Measurements from ENCODE around the gene LSM4. TPM values are rescaled to one million over a fixed set of nuclear protein-coding genes. Genes with fewer than 3 reads are reported as not detected.

Gene LSM4
- total and polyA plus RNA-seq, 10 of the 15 experiments (the other 5 are each of a cell fraction or from before 2014, with no cell fraction given) = 12.6 to 652 (median 217) TPM

DNA sequence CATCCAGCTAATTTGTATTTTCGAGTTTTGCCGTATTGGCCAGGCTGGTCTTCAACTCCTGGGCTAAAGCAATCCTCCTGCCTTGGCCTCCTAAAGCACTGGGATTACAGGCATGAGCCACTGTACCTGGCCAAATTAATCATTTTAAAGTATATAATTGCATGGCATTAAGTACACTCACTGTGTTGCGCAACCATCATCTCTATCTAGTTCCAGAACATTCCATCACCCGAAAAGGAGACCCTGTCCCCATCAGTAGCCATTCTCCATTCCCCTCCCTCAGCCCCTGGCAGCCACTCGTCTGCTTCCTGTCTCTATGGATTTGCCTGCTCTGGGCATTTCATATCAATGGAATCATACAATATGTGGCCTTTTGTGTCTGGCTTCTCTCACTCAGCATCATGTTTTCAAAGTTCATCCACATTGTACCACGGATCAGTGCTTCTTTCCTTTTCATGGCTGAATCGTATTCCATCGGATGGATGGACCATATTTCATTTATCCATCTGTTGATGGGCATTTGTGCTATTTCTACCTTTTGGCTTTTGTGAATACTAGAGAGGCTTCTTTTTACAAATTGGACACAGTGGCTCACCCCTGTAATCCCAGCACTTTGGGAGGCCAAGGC is 30.6 kb upstream of the LSM4 start (continued):
- TF ChIP-seq, protein P1, sequence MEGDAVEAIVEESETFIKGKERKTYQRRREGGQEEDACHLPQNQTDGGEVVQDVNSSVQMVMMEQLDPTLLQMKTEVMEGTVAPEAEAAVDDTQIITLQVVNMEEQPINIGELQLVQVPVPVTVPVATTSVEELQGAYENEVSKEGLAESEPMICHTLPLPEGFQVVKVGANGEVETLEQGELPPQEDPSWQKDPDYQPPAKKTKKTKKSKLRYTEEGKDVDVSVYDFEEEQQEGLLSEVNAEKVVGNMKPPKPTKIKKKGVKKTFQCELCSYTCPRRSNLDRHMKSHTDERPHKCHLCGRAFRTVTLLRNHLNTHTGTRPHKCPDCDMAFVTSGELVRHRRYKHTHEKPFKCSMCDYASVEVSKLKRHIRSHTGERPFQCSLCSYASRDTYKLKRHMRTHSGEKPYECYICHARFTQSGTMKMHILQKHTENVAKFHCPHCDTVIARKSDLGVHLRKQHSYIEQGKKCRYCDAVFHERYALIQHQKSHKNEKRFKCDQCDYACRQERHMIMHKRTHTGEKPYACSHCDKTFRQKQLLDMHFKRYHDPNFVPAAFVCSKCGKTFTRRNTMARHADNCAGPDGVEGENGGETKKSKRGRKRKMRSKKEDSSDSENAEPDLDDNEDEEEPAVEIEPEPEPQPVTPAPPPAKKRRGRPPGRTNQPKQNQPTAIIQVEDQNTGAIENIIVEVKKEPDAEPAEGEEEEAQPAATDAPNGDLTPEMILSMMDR (IDR thresholded peaks at IDR 0.05 in 2 of 3, conservative IDR thresholded peaks at IDR 0.05 in 1 of 3; ENCODE audit: control insufficient read depth in 2 of 3, extremely low read depth in 1 of 3, insufficient read depth in 1 of 3, low read depth in 3 of 3, low read length in 3 of 3) = no peak

DNA sequence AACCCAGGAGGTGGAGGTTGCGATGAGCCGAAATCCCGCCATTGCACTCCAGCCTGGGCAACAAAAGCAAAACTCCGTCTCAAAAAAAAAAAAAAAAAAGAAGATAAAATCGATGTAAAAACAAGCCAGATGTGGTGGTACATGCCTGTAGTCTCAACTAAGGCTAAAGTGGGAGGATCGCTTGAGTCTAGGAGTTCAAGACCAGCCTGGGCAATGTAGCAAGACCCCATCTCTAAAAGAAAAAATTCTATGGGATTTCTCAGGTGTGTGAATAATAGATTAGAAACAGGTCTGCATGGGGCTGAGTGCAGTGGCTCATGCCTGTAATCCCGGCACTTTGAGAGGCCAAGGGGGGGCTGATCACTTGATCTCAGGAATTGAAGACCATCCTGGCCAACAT is 28.7 kb upstream of the LSM4 start:
- Histone ChIP-seq H3K4me3 (no peak overlapping the region), H3K4me2 (ENCODE audit: control insufficient read depth, insufficient read depth) (no peak overlapping the region), H4K20me1 (ENCODE audit: control insufficient read depth, insufficient read depth) (no peaks in the 10 kb centered on the region), H3K27me3 (replicated peaks in 1 of 2; ENCODE audit: control insufficient read depth in 2 of 2, insufficient read depth in 2 of 2, low read length in 1 of 2) (no peaks in the 10 kb centered on the region), H3K79me2 (ENCODE audit: control insufficient read depth, insufficient read depth, low read length) (no peaks in the 10 kb centered on the region), H3K27ac (ENCODE audit: control insufficient read depth, insufficient read depth) (no peak overlapping the region), H3K9me3 (replicated peaks; ENCODE audit: control insufficient read depth, insufficient read depth, low read length) (no peaks in the 10 kb centered on the region; the same call in 2 of the 3 replicates), H3K4me1 (ENCODE audit: control insufficient read depth, insufficient read depth, low read length) (no peaks in the 10 kb centered on the region), H3K36me3 (ENCODE audit: control insufficient read depth in 2 of 2, insufficient read depth in 2 of 2, low read length in 1 of 2) (peaks cover 1 to 14% of the 10 kb centered on the region in 2 experiments; a peak in 2 of 4 replicates), H2AFZ (ENCODE audit: control insufficient read depth, low read depth, low read length) (no peak overlapping the region), H3K9ac (ENCODE audit: control insufficient read depth, insufficient read depth, low read length) (no peak overlapping the region)
- FAIRE-seq (no peak), DNase-seq (ENCODE audit: low read depth, low spot score) (no peak), ATAC-seq (no peak)
- in situ Hi-C loops (cut with MboI) (no loop called here), intact Hi-C loops (cut with micrococcal nuclease; ENCODE audit: unreplicated experiment) (no loop called here)
- WGBS (ENCODE audit: insufficient coverage, insufficient replicate concordance, low lambda C conversion rate, missing lambda C conversion rate) = 98% methylated on average over 6 of the region's 7 CpGs
- SMC1A ChIA-PET (ENCODE audit: uncharacterized antibody, unreplicated experiment) = interaction anchor here (1.7 to 3.7 kb wide), 2 partner anchors 59 to 66 kb away, joined by 3 to 30 read pairs; no protein-coding TSS in a partner anchor
- RAD21 ChIA-PET (ENCODE audit: unreplicated experiment) = interaction anchor here (0.5 kb wide), 1 partner anchor 11 kb away, joined by 3 read pairs; no protein-coding TSS in a partner anchor
- no peak for TF ChIP-seq MXI1 (IDR thresholded peaks at IDR 0.05; ENCODE audit: low read depth, low read length)
- TF ChIP-seq, protein P2, sequence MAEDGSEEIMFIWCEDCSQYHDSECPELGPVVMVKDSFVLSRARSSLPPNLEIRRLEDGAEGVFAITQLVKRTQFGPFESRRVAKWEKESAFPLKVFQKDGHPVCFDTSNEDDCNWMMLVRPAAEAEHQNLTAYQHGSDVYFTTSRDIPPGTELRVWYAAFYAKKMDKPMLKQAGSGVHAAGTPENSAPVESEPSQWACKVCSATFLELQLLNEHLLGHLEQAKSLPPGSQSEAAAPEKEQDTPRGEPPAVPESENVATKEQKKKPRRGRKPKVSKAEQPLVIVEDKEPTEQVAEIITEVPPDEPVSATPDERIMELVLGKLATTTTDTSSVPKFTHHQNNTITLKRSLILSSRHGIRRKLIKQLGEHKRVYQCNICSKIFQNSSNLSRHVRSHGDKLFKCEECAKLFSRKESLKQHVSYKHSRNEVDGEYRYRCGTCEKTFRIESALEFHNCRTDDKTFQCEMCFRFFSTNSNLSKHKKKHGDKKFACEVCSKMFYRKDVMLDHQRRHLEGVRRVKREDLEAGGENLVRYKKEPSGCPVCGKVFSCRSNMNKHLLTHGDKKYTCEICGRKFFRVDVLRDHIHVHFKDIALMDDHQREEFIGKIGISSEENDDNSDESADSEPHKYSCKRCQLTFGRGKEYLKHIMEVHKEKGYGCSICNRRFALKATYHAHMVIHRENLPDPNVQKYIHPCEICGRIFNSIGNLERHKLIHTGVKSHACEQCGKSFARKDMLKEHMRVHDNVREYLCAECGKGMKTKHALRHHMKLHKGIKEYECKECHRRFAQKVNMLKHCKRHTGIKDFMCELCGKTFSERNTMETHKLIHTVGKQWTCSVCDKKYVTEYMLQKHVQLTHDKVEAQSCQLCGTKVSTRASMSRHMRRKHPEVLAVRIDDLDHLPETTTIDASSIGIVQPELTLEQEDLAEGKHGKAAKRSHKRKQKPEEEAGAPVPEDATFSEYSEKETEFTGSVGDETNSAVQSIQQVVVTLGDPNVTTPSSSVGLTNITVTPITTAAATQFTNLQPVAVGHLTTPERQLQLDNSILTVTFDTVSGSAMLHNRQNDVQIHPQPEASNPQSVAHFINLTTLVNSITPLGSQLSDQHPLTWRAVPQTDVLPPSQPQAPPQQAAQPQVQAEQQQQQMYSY (CRISPR knock-in tag; IDR thresholded peaks at IDR 0.05) = no peak
- no peak for TF ChIP-seq CHD4 (IDR thresholded peaks at IDR 0.05)
- TF ChIP-seq STAT3 (IDR thresholded peaks at IDR 0.05; ENCODE audit: low read depth, low read length) = no peak
- TF ChIP-seq TCF12 (IDR thresholded peaks at IDR 0.05; ENCODE audit: low read depth, low read length) = no peak
- TF ChIP-seq ETV6 (conservative IDR thresholded peaks at IDR 0.05 in 1 of 2, IDR thresholded peaks at IDR 0.05 in 1 of 2; ENCODE audit: borderline replicate concordance in 1 of 2, low read depth in 1 of 2) = no peak
- no peak for TF ChIP-seq SUPT20H (IDR thresholded peaks at IDR 0.05; ENCODE audit: borderline replicate concordance, control insufficient read depth, low read depth, low read length)
- TF ChIP-seq NFXL1 (IDR thresholded peaks at IDR 0.05; ENCODE audit: borderline replicate concordance) = no peak
- no peak for TF ChIP-seq SRF (IDR thresholded peaks at IDR 0.05; ENCODE audit: low read depth in 2 of 2, low read length in 2 of 2)
- no peak for TF ChIP-seq RAD51 (IDR thresholded peaks at IDR 0.05)
- no peak for TF ChIP-seq RB1 (IDR thresholded peaks at IDR 0.05; ENCODE audit: borderline replicate concordance)
- no peak for TF ChIP-seq CEBPB (IDR thresholded peaks at IDR 0.05; ENCODE audit: borderline replicate concordance in 1 of 2, low read depth in 2 of 2, low read length in 2 of 2)
- TF ChIP-seq ZNF622 (IDR thresholded peaks at IDR 0.05) = no peak
- TF ChIP-seq JUND (IDR thresholded peaks at IDR 0.05; ENCODE audit: low read depth, low read length) = no peak
- no TSS peak for BruUV-seq (replicated peaks)
- CTCF ChIA-PET = interaction anchor here (0.6 to 4.3 kb wide), 3 partner anchors 38 to 62 kb away, joined by 3 to 75 read pairs (median 45); no protein-coding TSS in a partner anchor
- POLR2A ChIA-PET = interaction anchor here (0.7 kb wide), 1 partner anchor 8 kb away, joined by 5 read pairs; no protein-coding TSS in a partner anchor
